ENCODE results near the gene ZNF845. TPM values are rescaled to one million over a fixed set of nuclear protein-coding genes. Genes with fewer than 3 reads are reported as not detected.
A peak's percentile ranks its signal among the peaks of the same experiment; 100 is the strongest.
"Not testable (repeated sequence)": the region's sequence is repeated elsewhere in the genome, so short reads cannot be mapped to it uniquely, and the experiment has no call there.

ZNF845 gene
- polyA plus RNA-seq, 1 donor (not counting 4 experiments of a cell fraction or from before 2014, with no cell fraction given), result 4.4 TPM

DNA sequence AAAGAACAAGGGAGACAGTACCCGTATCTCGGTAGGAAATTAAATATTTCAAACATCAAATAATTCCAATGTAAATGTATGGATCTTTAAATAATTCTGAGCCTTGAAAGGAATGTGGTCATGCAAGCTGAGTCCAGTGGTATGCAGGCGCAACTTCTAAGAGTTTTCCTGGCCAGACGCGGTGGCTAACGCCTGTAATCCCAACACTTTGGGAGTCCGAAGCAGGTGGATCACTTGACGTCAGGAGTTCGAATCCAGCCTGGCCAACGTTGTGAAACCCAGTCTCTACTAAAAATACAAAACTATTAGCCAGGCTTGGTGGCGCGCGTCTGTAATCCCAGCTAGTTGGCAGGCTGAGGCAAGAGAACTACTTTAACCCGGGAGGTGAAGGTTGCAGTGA is 1.1 kb upstream of the ZNF845 start:
- H4K20me1 ChIP-seq (ENCODE audit: control insufficient read depth, extremely low read depth, insufficient read depth, low read length), result no peaks in the 10 kb centered on the region
- TF ChIP-seq EZH2 (IDR thresholded peaks at IDR 0.05; ENCODE audit: low read length), result no peak
- TF ChIP-seq, protein P1, sequence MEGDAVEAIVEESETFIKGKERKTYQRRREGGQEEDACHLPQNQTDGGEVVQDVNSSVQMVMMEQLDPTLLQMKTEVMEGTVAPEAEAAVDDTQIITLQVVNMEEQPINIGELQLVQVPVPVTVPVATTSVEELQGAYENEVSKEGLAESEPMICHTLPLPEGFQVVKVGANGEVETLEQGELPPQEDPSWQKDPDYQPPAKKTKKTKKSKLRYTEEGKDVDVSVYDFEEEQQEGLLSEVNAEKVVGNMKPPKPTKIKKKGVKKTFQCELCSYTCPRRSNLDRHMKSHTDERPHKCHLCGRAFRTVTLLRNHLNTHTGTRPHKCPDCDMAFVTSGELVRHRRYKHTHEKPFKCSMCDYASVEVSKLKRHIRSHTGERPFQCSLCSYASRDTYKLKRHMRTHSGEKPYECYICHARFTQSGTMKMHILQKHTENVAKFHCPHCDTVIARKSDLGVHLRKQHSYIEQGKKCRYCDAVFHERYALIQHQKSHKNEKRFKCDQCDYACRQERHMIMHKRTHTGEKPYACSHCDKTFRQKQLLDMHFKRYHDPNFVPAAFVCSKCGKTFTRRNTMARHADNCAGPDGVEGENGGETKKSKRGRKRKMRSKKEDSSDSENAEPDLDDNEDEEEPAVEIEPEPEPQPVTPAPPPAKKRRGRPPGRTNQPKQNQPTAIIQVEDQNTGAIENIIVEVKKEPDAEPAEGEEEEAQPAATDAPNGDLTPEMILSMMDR (optimal IDR thresholded peaks at IDR 0.05 in 1 of 3, IDR thresholded peaks at IDR 0.05 in 1 of 3, conservative IDR thresholded peaks at IDR 0.05 in 1 of 3; ENCODE audit: extremely low read depth in 1 of 3, insufficient read depth in 2 of 3, low read length in 3 of 3), result no peak
- no peaks in the 10 kb centered on the region for H3K27me3 ChIP-seq (ENCODE audit: control insufficient read depth, extremely low read depth, insufficient read depth, low read length)
- no peak overlapping the region for H3K27ac ChIP-seq (ENCODE audit: control insufficient read depth, insufficient read depth, low read length)
- H3K9ac ChIP-seq (ENCODE audit: control insufficient read depth, extremely low read depth, insufficient read depth, low read length), result peak overlapping the region; percentile 66
- dilution Hi-C loops (cut with MboI; ENCODE audit: extremely low pct_ligation_motif_present, low sequenced_read_pairs), result no loop called here
- no peak overlapping the region for H3K4me3 ChIP-seq (ENCODE audit: control insufficient read depth in 2 of 3, extremely low read depth in 1 of 3, insufficient read depth in 2 of 3, low read depth in 1 of 3, low read length in 3 of 3)
- H2AFZ ChIP-seq (ENCODE audit: control insufficient read depth, low read length), result peak overlapping the region; percentile 58
- H3K36me3 ChIP-seq (ENCODE audit: control insufficient read depth in 2 of 2, extremely low read depth in 1 of 2, insufficient read depth in 2 of 2, low read length in 2 of 2), result no peaks in the 10 kb centered on the region
- no peaks in the 10 kb centered on the region for H3K9me1 ChIP-seq (ENCODE audit: control insufficient read depth, extremely low read depth, insufficient read depth, low read length)
- H3K9me3 ChIP-seq (ENCODE audit: control insufficient read depth, low read depth, low read length), result peaks cover 2% of the 10 kb centered on the region
- peaks cover 20% of the 10 kb centered on the region for H3K79me2 ChIP-seq (ENCODE audit: control insufficient read depth, insufficient read depth, low read length)
- peaks cover 5% of the 10 kb centered on the region for H3K4me1 ChIP-seq (ENCODE audit: control insufficient read depth, extremely low read depth, insufficient read depth, low read length)
- peak overlapping the region; percentile 81 for H3K4me2 ChIP-seq (ENCODE audit: control insufficient read depth, extremely low read depth, insufficient read depth, low read depth, low read length)
- FAIRE-seq, result no peak
- no peak for DNase-seq (ENCODE audit: low read depth, low spot score)

DNA sequence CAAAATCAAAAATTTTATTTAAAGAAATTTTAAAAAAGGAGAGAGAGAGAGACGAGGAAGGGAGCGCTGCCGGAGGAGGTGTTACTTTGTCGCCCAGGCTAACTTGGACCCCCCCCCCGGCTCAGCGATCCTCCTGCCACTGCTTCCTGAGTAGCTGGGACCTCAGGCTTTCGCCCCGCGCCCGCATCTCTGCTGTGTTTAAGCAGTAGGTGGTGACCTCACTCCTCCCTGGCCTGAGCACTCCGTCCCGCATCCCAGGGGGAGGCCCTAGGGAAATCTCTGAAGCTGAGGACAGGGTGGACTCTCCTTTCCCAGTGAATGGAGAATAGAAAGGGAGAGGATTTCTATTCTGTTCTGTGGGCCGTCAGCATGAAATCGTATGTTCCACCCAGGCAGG is 485 bp upstream of the ZNF845 start:
- peak overlapping the region; percentile 43 for H3K27ac ChIP-seq (ENCODE audit: control insufficient read depth, insufficient read depth, low read length)
- H3K9me1 ChIP-seq (ENCODE audit: control insufficient read depth, extremely low read depth, insufficient read depth, low read length), result no peaks in the 10 kb centered on the region
- H3K4me3 ChIP-seq (ENCODE audit: control insufficient read depth in 2 of 3, extremely low read depth in 1 of 3, insufficient read depth in 2 of 3, low read depth in 1 of 3, low read length in 3 of 3), result peak overlapping the region; percentile 29 to 95 (median 57)
- H3K27me3 ChIP-seq (ENCODE audit: control insufficient read depth, extremely low read depth, insufficient read depth, low read length), result no peaks in the 10 kb centered on the region
- dilution Hi-C loops (cut with MboI; ENCODE audit: extremely low pct_ligation_motif_present, low sequenced_read_pairs), result no loop called here
- peak overlapping the region; percentile 81 for H3K4me2 ChIP-seq (ENCODE audit: control insufficient read depth, extremely low read depth, insufficient read depth, low read depth, low read length)
- peaks cover 2% of the 10 kb centered on the region for H3K9me3 ChIP-seq (ENCODE audit: control insufficient read depth, low read depth, low read length)
- H3K9ac ChIP-seq (ENCODE audit: control insufficient read depth, extremely low read depth, insufficient read depth, low read length), result peak overlapping the region; percentile 66
- no peak for TF ChIP-seq EZH2 (IDR thresholded peaks at IDR 0.05; ENCODE audit: low read length)
- TF ChIP-seq, protein P1 (optimal IDR thresholded peaks at IDR 0.05 in 1 of 3, IDR thresholded peaks at IDR 0.05 in 1 of 3, conservative IDR thresholded peaks at IDR 0.05 in 1 of 3; ENCODE audit: extremely low read depth in 1 of 3, insufficient read depth in 2 of 3, low read length in 3 of 3), result no peak
- DNase-seq (ENCODE audit: low read depth, low spot score) (no peak), FAIRE-seq (no peak)
- peaks cover 20% of the 10 kb centered on the region for H3K79me2 ChIP-seq (ENCODE audit: control insufficient read depth, insufficient read depth, low read length)
- peaks cover 5% of the 10 kb centered on the region for H3K4me1 ChIP-seq (ENCODE audit: control insufficient read depth, extremely low read depth, insufficient read depth, low read length)
- H2AFZ ChIP-seq (ENCODE audit: control insufficient read depth, low read length), result peak overlapping the region; percentile 91
- H3K36me3 ChIP-seq (ENCODE audit: control insufficient read depth in 2 of 2, extremely low read depth in 1 of 2, insufficient read depth in 2 of 2, low read length in 2 of 2), result peaks cover 0 to 3% of the 10 kb centered on the region in 2 experiments
- H4K20me1 ChIP-seq (ENCODE audit: control insufficient read depth, extremely low read depth, insufficient read depth, low read length), result no peaks in the 10 kb centered on the region

DNA sequence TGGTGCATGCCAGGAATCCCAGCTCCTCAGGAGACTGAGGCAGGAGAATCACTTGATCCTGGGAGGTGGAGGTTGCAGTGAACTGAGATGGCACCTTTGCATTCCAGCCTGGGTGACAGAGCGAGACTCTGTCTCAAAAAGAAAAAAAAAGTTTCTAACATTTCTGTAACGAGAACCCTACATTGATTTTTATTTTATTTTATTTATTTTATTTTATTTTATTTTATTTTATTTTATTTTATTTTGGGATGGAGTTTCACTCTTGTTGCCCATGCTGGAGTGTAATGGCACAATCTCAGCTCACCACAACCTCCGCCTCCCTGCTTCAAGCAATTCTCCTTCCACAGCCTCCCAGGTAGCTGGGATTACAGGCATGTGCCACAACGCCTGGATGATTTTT is 10.9 kb downstream of the ZNF845 start:
- H3K4me3 ChIP-seq (ENCODE audit: control insufficient read depth in 2 of 3, extremely low read depth in 1 of 3, insufficient read depth in 2 of 3, low read depth in 1 of 3, low read length in 3 of 3); H3K4me1 ChIP-seq (ENCODE audit: control insufficient read depth, extremely low read depth, insufficient read depth, low read length); H3K27me3 ChIP-seq (ENCODE audit: control insufficient read depth, extremely low read depth, insufficient read depth, low read length); DNase-seq (ENCODE audit: low read depth, low spot score); H2AFZ ChIP-seq (ENCODE audit: control insufficient read depth, low read length); H3K9me1 ChIP-seq (ENCODE audit: control insufficient read depth, extremely low read depth, insufficient read depth, low read length); H4K20me1 ChIP-seq (ENCODE audit: control insufficient read depth, extremely low read depth, insufficient read depth, low read length); H3K27ac ChIP-seq (ENCODE audit: control insufficient read depth, insufficient read depth, low read length); H3K9me3 ChIP-seq (ENCODE audit: control insufficient read depth, low read depth, low read length); FAIRE-seq; H3K79me2 ChIP-seq (ENCODE audit: control insufficient read depth, insufficient read depth, low read length); H3K9ac ChIP-seq (ENCODE audit: control insufficient read depth, extremely low read depth, insufficient read depth, low read length); H3K4me2 ChIP-seq (ENCODE audit: control insufficient read depth, extremely low read depth, insufficient read depth, low read depth, low read length); dilution Hi-C loops (cut with MboI; ENCODE audit: extremely low pct_ligation_motif_present, low sequenced_read_pairs): not testable (repeated sequence)
- H3K36me3 ChIP-seq (ENCODE audit: control insufficient read depth in 2 of 2, extremely low read depth in 1 of 2, insufficient read depth in 2 of 2, low read length in 2 of 2), result peaks cover 19 to 22% of the 10 kb centered on the region in 2 experiments

All from keratinocyte (primary cell).